ENCODE results near the gene FRS2.
A peak's percentile ranks its signal among the peaks of the same experiment; 100 is the strongest.

The FRS2 gene

GRCh38 chr12:69468237-69469026, 1.8 kb upstream of the FRS2 start:
- H3K4me1 Mint-ChIP-seq, result peaks cover 29% of the 10 kb centered on the region
- H3K9me3 Mint-ChIP-seq, result no peaks in the 10 kb centered on the region
- peak overlapping the region; percentile 34 to 70 (median 55) for H3K27ac Mint-ChIP-seq
- peak overlapping the region; percentile 40 to 56 (median 47) for H3K4me3 Mint-ChIP-seq
- H3K27me3 Mint-ChIP-seq (ENCODE audit: low read depth), result no peaks in the 10 kb centered on the region
- TF ChIP-seq CTCF (IDR thresholded peaks at IDR 0.05; ENCODE audit: unreplicated experiment in 3 of 3), result no peak
- no peaks in the 10 kb centered on the region for H3K36me3 Mint-ChIP-seq (ENCODE audit: low read depth)

GRCh38 chr12:69469854-69470188, 367 bp upstream of the FRS2 start:
- no peak for TF ChIP-seq CTCF (IDR thresholded peaks at IDR 0.05; ENCODE audit: unreplicated experiment in 3 of 3)
- Mint-ChIP-seq H3K4me1 (peaks cover 43% of the 10 kb centered on the region), H3K4me3 (peak overlapping the region; percentile 98 to 100 (median 99)), H3K27me3 (ENCODE audit: low read depth) (no peaks in the 10 kb centered on the region), H3K27ac (peak overlapping the region; percentile 69 to 100 (median 99)), H3K9me3 (no peaks in the 10 kb centered on the region), H3K36me3 (ENCODE audit: low read depth) (no peaks in the 10 kb centered on the region)

GRCh38 chr12:69471076-69471430, 865 bp downstream of the FRS2 start:
- H3K27me3 Mint-ChIP-seq (ENCODE audit: low read depth), result no peaks in the 10 kb centered on the region
- H3K9me3 Mint-ChIP-seq, result no peaks in the 10 kb centered on the region
- no peak for TF ChIP-seq CTCF (IDR thresholded peaks at IDR 0.05; ENCODE audit: unreplicated experiment in 3 of 3)
- peak overlapping the region; percentile 98 to 100 (median 99) for H3K4me3 Mint-ChIP-seq
- H3K27ac Mint-ChIP-seq, result peak overlapping the region; percentile 69 to 100 (median 99)
- no peaks in the 10 kb centered on the region for H3K36me3 Mint-ChIP-seq (ENCODE audit: low read depth)
- H3K4me1 Mint-ChIP-seq, result peaks cover 55% of the 10 kb centered on the region

DNA sequence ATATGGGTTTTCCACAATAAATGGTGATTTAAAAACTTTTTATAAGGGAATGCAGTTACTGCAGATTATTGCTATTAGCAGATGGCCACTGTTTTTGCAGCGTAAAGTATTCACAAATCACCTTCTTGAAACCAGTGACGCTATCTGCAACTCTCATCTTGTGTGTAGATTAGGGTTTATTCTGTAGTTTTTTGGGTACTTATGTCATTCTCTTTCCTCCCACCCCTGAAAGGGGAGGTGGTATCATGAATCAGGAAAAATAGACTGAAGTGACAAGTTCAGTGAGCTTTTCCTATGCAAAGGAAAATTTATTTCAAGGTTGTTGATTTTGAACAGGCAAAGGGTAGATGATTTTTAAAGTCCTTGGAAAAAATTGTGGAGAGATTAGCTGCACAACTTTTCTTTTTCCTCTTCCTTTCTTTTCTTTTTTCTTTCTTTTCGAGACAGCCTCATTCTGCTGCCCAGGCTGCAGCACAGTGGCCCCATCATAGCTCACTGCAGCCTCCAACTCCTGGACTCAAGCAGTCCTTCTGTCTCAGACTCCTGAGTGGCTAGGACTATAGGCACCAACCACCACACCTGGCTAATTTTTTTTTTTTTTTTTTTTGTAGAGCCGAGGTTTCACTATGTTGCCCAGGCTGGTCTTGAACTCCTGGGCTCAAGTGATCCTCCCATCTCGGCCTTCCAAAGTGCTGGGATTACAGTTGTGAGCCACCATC, 1.6 kb downstream of the FRS2 start:
- Mint-ChIP-seq H3K4me1 (peaks cover 61% of the 10 kb centered on the region), H3K4me3 (peak overlapping the region; percentile 98 to 100 (median 99)), H3K27ac (peak overlapping the region; percentile 69 to 100 (median 99)), H3K27me3 (ENCODE audit: low read depth) (no peaks in the 10 kb centered on the region), H3K9me3 (no peaks in the 10 kb centered on the region), H3K36me3 (ENCODE audit: low read depth) (no peaks in the 10 kb centered on the region)
- TF ChIP-seq CTCF (IDR thresholded peaks at IDR 0.05; ENCODE audit: unreplicated experiment in 3 of 3), result no peak

DNA sequence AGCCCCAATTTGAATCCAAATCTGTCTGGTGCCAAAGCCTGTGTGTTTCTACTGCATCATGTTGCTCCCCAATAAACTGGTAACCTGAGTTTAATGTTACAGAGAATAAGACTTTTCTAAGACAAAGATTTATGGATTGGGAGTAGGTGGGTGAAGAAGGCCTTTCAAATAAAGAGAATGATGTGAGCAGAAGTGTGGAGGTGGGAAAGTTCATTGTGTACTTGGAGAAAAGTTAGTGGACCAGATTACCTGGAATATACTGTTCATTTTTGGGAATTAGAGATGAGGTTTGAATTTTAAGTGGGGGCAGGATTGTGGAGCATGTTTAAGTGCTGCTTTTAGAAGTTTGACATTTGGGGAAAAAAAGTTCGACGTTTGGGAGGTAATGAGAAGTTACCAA, 3.1 kb downstream of the FRS2 start:
- Mint-ChIP-seq H3K4me1 (peaks cover 61% of the 10 kb centered on the region), H3K27ac (peak overlapping the region; percentile 69 to 80 (median 73)), H3K27me3 (ENCODE audit: low read depth) (no peaks in the 10 kb centered on the region), H3K9me3 (no peaks in the 10 kb centered on the region), H3K4me3 (peak overlapping the region; percentile 51 to 62 (median 54)), H3K36me3 (ENCODE audit: low read depth) (no peaks in the 10 kb centered on the region)
- no peak for TF ChIP-seq CTCF (IDR thresholded peaks at IDR 0.05; ENCODE audit: unreplicated experiment in 3 of 3)
